Right lobe of liver (tissue), 4 donors: Measurements from ENCODE around the gene ASZ1.

Experiments used
- POLR2A ChIP-seq: fragments of 450-650 bp; IDR thresholded peaks from one replicate; pipeline ENCODE4 v1.6.1; 2017; ENCODE audit warnings: antibody characterized with exemption, mild to moderate bottlenecking
- TF ChIP-seq, protein P1 (sequence below), 4 donors: fragments of 200-600 bp in 3 of 4; fragments of 450-650 bp in 1 of 4; IDR thresholded peaks; one replicate each; pipeline versions ENCODE4 v1.5.1 to v1.8.0; 2016 to 2022; ENCODE audit warnings: antibody characterized with exemption in 4 of 4, mild to moderate bottlenecking in 2 of 4
- donor health status: DM: no; HTN: no; CAD: no.
- donor health status: DM: no; HTN: no; CAD: no.
- donor health status: DM: no; HTN: yes; CAD: no.

DNA sequence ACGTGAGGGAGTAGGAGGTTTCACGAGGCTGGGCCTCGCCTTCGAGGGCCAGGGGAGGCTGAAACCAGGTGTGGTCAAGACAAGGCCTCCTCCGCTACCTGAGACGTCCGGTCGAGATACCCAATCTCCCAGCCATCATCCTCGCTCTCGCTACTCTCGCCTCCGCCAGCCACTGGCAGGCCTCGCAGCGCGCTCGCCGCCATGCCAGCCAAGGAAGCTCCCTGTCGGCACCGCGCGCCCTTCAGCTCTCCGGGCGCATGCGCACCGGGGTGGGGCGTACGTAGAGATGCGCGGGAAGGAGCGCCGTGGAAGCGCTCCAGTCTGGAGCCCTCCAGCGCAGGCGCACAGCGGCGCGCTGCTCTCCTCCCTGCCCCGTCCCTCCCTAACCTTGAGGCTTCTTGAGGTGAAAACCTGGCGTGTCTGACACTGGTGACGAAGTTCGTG is at the start of gene ASZ1:
- TF ChIP-seq, protein P1, sequence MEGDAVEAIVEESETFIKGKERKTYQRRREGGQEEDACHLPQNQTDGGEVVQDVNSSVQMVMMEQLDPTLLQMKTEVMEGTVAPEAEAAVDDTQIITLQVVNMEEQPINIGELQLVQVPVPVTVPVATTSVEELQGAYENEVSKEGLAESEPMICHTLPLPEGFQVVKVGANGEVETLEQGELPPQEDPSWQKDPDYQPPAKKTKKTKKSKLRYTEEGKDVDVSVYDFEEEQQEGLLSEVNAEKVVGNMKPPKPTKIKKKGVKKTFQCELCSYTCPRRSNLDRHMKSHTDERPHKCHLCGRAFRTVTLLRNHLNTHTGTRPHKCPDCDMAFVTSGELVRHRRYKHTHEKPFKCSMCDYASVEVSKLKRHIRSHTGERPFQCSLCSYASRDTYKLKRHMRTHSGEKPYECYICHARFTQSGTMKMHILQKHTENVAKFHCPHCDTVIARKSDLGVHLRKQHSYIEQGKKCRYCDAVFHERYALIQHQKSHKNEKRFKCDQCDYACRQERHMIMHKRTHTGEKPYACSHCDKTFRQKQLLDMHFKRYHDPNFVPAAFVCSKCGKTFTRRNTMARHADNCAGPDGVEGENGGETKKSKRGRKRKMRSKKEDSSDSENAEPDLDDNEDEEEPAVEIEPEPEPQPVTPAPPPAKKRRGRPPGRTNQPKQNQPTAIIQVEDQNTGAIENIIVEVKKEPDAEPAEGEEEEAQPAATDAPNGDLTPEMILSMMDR (IDR thresholded peaks at IDR 0.05) = no peak
- no peak for TF ChIP-seq POLR2A
